CD4-positive, alpha-beta T cell treated with Interleukin-12 subunit alpha and Interleukin-12 subunit beta, for 1 hour (primary cell): Measurements from ENCODE around the gene FRK.
"Not testable (repeated sequence)": the region's sequence is repeated elsewhere in the genome, so short reads cannot be mapped to it uniquely, and the experiment has no call there.

Experiments
- DNase-seq: peaks from one replicate; pipeline ENCODE4 v3.0.0-alpha.2; 2020

The FRK gene

GRCh38 chr6:116060572-116061283 is at the start of gene FRK:
Gene FRK (minus strand): TSS chr6:116060891. CDS start chr6:116060311, 580 bp downstream.
- no peak for DNase-seq

- DNase-seq: no peak
These were observed 48.1 kb upstream of the FRK start for GRCh38 chr6:116108836-116109235.

GRCh38 chr6:116106146-116106545 is 45.5 kb upstream of the FRK start:
- DNase-seq: no peak

GRCh38 chr6:116105247-116105646 is 44.6 kb upstream of the FRK start:
- no peak for DNase-seq

GRCh38 chr6:116104636-116105035 is 43.9 kb upstream of the FRK start:
- DNase-seq: no peak

GRCh38 chr6:116102873-116103272 is 42.2 kb upstream of the FRK start:
- DNase-seq: no peak

GRCh38 chr6:116101790-116102189 is 41.1 kb upstream of the FRK start:
- DNase-seq: no peak

- DNase-seq: no peak
These were observed 40.6 kb upstream of the FRK start for GRCh38 chr6:116101302-116101718.

- DNase-seq: peak; percentile 84
These were observed 40.0 kb upstream of the FRK start, which contains the start of gene NT5DC1 for GRCh38 chr6:116100419-116101301. Gene NT5DC1 (plus strand): TSS chr6:116100853. CDS start chr6:116100931, 78 bp downstream.

- no peak for DNase-seq
These were observed 38.3 kb upstream of the FRK start for GRCh38 chr6:116099036-116099435.

- DNase-seq: no peak
These were observed 36.5 kb upstream of the FRK start for GRCh38 chr6:116096979-116097816.

- DNase-seq: not testable (repeated sequence)
These were observed 35.5 kb upstream of the FRK start for GRCh38 chr6:116096048-116096759.

GRCh38 chr6:116094041-116094440 is 33.4 kb upstream of the FRK start:
- no peak for DNase-seq

- DNase-seq: no peak
These were observed 29.6 kb upstream of the FRK start for GRCh38 chr6:116090251-116090650.

- DNase-seq: no peak
These were observed 28.3 kb upstream of the FRK start for GRCh38 chr6:116088946-116089345.

- no peak for DNase-seq
These were observed 26.8 kb upstream of the FRK start for GRCh38 chr6:116087437-116088027.

- no peak for DNase-seq
These were observed 23.6 kb upstream of the FRK start for GRCh38 chr6:116084284-116084683.

GRCh38 chr6:116083052-116083451 is 22.4 kb upstream of the FRK start:
- no peak for DNase-seq

GRCh38 chr6:116078945-116079344 is 18.3 kb upstream of the FRK start:
- DNase-seq: no peak

GRCh38 chr6:116078522-116078921 is 17.8 kb upstream of the FRK start:
- DNase-seq: no peak

- DNase-seq: no peak
These were observed 14.2 kb upstream of the FRK start for GRCh38 chr6:116074732-116075390.
